Activated gamma-delta T cell treated with Interleukin-2 at 50 U/mL for 16 hours (primary cell): ENCODE results near the gene COL15A1.
"Not testable (repeated sequence)": the region's sequence is repeated elsewhere in the genome, so short reads cannot be mapped to it uniquely, and the experiment has no call there.

Source experiments
- DNase-seq: peaks from one replicate; pipeline ENCODE4 v3.0.0-alpha.2; 2020

COL15A1 gene

GRCh38 chr9:99093492-99093791, 149.7 kb downstream of the COL15A1 start:
- DNase-seq = no peak

DNA sequence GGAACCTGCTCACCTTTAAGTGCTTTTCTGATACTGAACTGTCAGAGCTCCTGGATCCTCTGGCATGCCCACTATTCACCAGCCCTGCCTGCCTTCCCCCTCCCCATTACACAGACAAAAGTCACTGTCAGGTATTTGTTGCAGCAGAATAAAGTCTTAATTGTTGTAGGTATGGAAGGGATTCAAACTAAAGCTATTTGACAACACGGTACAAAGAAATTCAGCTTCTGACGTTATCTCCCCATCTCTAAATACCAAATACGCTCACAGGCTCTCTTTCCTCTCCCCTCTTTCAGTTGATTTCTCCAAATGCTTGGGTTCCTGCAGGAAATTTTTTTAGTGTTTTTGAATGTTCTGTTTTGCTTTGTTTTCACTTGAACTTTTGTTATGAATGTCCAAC, 151.9 kb downstream of the COL15A1 start:
- no peak for DNase-seq

DNA sequence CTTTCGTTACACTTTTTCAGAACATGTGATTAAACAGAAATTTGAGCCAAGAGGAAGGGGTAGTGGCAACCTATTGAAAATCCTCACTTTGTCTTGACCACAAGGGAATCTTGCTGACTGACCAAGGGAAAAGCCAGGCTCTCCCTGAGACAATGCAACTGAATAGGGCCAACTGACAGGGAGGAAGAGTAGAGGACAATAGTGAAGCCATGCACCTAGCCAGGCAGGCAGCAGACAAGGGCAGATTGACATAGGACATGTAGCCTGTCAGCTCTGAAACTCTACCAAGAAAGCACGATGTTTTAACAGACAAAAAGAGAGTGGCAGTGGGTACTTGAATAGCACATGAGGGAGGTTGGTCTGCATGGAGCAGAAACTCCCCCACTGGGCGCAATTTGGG, 152.7 kb downstream of the COL15A1 start:
- no peak for DNase-seq

DNA sequence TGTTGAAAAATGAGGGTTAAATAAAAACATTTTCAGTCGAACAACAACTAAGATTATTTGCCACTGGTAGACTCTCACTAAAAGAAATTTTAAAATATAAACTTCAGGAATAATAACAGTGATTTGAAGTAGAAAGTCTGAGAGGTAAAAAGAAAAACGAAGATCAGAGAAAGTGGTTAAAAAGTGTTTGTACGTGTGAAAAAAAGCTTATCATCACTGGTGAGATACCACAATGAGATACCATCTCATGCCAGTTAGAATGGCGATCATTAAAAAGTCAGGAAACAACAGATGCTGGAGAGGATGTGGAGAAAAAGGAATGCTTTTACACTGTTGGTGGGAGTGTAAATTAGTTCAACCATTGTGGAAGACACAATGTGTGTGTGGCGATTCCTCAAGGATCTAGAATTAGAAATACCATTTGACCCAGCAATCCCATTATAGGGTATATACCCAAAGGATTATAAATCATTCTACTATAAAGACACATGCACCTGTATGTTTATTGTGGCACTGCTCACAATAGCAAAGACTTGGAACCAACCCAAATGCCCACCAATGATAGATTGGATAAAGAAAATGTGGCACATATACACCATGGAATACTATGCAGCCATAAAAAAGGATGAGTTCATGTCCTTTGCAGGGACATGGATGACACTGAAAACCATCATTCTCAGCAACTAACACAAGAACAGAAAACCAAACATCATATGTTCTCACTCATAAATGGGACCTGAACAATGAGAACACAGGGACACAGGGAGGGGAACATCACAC, 156.3 kb downstream of the COL15A1 start:
- not testable (repeated sequence) for DNase-seq

DNA sequence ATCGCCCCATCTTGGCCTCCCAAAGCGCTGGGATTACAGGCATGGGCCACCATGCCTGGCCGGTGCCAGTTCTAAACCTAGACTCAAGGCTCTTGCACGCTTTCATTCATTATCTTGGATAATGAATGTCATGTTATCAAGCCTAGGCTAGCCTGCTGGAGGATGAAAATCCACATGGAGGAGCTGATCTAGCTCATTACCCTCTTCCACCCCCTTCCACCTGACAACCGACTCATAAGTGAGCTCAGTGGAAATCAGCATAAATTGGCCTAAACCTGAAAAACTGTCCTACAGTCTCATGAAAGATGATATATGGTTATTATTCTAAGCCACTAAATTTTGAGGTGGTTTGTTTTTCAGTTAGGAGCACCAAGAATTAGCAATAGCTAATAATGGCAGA, 157.6 kb downstream of the COL15A1 start:
- DNase-seq = no peak

DNA sequence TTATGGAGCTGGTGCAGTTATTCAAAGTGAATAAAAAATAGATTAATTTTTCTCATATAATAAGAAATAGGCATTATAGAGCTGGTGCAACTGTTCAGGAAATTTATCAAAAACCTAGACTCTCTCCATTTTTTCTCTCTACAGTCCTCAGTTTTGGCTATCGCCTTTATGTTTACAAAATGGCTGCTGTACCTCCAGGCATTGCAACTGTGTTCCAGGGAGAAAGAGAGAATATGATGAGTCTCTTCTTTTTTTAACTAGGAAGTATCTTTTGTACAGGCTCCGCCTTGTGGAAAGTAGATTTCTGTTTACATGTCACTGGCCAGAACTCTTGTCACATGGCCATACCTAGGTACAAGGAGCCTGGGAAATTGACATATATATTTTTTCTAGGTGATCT, 158.1 kb downstream of the COL15A1 start:
- no peak for DNase-seq

DNA sequence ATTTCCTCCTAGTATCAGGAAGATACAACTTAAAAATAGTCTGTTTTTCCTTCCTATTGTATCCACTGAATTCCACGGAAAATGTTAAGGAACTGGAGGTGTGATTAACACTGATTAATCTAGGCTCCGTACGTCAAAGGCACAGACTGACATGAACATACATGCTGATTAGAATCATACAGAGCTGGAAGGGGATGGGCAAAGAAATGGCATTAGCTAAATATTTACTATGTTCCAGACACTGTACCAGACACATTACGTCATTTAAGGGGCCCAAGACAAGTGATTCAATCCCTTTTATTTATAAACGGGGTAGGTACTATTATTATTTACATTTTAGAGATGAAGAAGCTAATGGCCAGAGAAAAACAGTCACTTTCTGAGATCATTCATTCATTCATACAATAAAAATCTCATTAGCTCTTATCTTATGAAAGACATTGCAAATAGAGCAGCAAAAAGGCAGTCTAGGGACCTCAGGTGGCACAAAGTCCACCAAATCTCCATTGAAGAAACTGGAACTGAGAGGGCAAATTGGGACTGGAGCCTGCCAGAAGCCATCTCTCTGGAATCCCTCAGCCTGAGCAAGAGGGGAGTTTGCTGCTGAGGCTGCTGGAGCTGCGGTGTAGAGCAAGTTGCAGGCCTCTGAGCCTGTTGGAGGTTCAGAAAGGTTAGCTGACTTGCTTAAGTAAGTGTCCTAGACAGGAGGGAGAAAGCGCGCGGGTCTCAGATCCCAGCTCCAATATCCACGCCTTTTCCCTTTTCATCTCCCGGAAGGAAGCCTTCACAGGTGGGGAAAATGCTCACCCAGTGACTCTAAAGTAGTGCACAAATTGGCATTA, 159.6 kb downstream of the COL15A1 start:
- no peak for DNase-seq

DNA sequence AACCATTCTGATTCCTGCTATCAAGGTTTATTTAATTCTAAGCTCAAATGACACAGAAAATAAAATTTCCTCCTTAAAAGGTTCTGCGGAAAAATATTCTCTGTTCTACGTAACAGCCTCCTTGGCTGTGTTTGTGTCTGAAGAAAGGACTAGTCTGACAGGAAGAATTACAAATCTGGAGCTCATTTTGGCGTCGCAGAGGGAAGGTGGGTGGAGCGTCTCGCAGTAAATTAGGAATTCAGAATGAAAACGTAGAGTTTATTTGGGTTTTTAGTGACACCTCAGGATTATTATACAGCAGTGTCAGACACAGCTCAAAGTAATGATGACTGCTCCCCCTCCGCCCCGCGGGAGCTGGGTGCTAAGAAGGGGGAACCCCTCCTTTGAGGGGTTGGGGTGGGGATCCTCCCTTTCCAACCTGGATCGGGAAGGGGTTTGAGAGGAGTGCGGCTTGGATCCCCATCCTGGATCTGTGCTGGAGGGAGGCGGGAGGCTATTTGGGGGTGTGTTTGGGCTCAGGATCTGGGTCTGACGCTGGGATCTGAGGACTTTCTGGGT, 160.3 kb downstream of the COL15A1 start:
- DNase-seq = peak; percentile 14

DNA sequence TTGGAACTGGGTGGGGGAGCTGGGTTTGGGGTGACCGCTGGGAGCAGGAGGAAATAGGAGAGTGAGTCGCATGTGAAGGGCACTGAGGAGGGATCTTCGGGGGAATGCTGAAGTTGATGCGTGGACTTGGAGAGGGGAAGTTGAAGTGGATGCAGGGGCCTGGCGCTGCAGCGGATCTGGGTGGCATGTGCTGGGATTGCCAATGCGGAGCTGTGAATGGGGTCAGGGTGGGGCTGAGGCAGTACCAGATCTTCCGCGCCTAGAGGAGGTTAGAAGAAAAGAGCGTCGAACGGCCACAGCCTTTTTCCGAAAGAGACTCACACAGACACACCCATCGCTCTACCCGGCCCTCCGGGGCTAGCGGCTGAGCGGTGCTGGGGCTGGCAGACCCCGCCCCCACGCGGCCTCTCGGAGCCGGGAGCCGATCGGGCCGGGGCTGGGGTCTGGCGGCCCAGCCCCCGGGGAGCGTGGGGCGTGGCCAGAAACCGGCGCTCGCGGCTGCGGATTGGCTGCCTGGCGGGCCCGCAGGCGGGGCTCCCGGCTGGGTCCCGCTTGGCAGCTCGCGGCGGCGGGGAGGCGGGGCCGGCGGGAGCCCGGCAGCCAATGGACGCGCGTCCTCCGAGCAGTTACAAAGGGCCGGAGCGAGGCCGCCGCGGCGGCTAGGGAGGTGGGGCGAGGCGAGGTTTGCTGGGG, 160.9 kb downstream of the COL15A1 start, which contains the start of gene TGFBR1:
Gene TGFBR1, plus strand, starts transcription at position 655 of the 693 bp plus-strand sequence. CDS start 93 bp downstream, outside the sequence.
- peak; percentile 88 for DNase-seq

GRCh38 chr9:99105152-99106043, 161.7 kb downstream of the COL15A1 start:
- DNase-seq = peak; percentile 21

GRCh38 chr9:99106044-99106375, 162.3 kb downstream of the COL15A1 start:
- no peak for DNase-seq

GRCh38 chr9:99107421-99107820, 163.7 kb downstream of the COL15A1 start:
- no peak for DNase-seq

DNA sequence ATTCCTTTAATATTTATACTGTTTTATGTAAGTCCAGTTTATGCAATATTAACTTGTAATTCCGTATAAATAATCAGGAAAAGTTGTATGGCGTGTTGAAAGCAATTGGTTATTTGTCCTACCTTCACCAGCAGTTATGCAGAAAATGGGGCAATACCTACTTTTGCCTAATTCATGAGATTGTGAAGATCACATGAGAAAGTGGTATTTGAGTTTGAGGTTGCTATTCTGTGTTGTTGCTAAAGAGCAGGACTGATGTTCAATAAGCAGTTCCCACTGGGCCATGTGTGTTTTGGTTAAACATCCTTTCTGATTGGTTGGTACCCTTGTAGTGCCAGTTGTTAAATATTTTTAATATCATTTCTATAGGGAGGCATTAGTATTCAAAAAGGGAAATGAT, 164.4 kb downstream of the COL15A1 start:
- DNase-seq = no peak

- DNase-seq = no peak
Measured at GRCh38 chr9:99109522-99109921, 165.8 kb downstream of the COL15A1 start.

DNA sequence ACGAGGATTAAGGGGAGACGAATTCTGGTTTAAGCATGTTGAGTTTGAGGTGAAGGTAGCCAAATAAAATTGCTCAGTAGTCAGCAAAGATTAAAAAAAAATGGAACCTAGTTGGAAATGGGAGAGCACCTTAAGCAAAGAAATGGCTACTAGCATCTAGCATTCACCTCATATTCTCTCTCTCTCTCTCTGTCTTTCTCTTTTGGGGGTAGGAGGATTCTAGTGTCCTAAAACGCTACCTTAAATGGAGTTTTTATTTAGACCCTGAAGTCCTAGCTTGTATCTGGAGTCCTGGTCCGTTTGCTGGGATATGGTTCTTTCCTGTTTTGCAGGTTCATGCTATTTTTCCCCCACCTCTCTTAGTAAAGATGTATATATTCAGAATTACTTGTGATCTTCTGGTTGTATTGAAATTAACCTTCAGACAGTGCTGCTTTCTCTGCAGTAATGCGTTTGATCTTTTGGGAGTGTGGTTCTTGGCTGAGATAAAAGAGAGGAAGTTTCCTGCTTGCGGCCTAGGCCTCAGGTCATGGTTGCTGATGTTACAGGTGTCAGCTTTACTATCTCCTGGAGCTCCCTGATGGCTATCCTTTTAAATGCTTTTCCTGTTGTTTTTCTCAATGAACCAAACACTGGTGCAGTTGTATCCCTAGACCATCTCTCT, 169.2 kb downstream of the COL15A1 start:
- peak; percentile 48 for DNase-seq

GRCh38 chr9:99113414-99114048, 169.8 kb downstream of the COL15A1 start:
- DNase-seq = no peak

DNA sequence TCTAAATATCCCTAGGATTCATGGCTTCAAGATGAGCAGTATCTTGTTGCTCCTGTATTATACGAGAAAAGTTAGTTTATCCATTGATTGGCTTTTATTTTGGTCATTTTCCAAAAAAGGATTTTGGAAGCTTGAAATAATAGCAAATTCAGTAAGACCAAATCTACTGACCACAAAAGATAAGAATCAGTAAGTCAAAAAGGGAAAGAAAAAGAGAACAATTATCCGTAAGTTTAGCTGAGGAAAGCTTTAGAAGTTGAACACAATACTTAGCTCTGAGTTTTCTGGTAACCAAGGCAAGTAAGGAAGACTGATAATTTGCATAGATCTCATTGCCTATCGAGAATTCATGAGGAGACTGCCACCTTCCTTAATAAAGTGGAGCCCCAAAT, 170.3 kb downstream of the COL15A1 start:
- DNase-seq = no peak

- no peak for DNase-seq
Measured at GRCh38 chr9:99114846-99115500, 171.3 kb downstream of the COL15A1 start.

DNA sequence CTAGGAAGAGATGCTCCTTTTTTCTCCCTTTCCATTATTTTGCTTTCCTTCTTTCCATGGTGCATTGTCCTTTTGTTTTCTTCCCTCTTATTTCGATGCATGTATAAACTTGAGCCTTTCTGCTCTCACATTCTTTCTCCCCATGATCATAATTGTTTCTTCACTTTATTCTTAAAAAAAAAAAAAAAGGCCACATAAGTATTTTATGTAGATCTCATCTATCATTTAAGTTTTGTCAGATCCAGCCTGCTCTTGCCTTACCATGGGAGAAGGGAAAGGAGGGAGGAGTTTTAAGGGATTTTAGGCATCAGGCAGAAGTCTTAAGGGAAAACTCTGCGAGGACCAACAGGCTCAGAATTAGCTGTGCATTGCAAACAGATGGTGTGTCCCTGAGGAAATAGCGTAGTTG, 172.3 kb downstream of the COL15A1 start:
- DNase-seq = no peak

- DNase-seq = peak; percentile 46
Measured at GRCh38 chr9:99118782-99119466, 175.2 kb downstream of the COL15A1 start.
